Right lobe of liver (tissue), 4 donors: Measurements from ENCODE around the gene RSAD2.

Experiments
- CTCF ChIP-seq, 4 donors: fragments of 200-600 bp in 3 of 4; fragments of 450-650 bp in 1 of 4; IDR thresholded peaks; one replicate each; pipeline versions ENCODE4 v1.5.1 to v1.8.0; 2016 to 2022; ENCODE audit warnings: antibody characterized with exemption in 4 of 4, mild to moderate bottlenecking in 2 of 4
- POLR2A ChIP-seq: fragments of 450-650 bp; IDR thresholded peaks from one replicate; pipeline ENCODE4 v1.6.1; 2017; ENCODE audit warnings: antibody characterized with exemption, mild to moderate bottlenecking
- donor health status: DM: no; HTN: no; CAD: no.
- donor health status: DM: no; HTN: no; CAD: no.
- donor health status: DM: no; HTN: yes; CAD: no.

DNA sequence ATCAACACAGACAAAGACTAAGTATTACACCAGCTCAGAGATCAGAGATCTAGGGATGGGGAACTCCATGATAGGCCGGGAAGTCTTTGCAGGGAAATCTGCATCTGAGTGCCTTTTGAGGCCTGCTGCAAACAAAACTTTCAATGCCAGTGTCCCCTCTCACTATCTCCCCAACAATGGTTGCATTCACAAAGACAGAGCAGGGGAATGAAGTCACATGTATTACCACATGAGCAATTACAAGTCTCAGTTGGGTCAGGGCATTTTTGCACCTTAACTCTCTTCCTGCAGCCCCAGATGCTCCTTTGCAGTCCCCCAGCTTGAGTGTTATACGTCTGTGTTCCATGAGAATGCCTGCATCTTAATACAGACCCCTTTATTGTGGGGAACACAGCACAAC lies 37.8 kb downstream of the RSAD2 start:
- no peak for TF ChIP-seq CTCF (IDR thresholded peaks at IDR 0.05)
- no peak for TF ChIP-seq POLR2A
